GM12878 (cell line): ENCODE measurements around the gene LRRN4. TPM values are rescaled to one million over a fixed set of nuclear protein-coding genes. Genes with fewer than 3 reads are reported as not detected.

Experiments used
- BCL11A ChIP-seq: IDR thresholded peaks from 2 replicates; pipeline ENCODE4 v1.6.1; 2011; ENCODE audit warnings: low read depth, low read length
- CHD1 ChIP-seq: IDR thresholded peaks from 2 replicates; pipeline ENCODE4 v1.6.1; 2012; ENCODE audit warnings: low read depth, low read length, improper control_type of control experiment
- CHD4 ChIP-seq: fragments of 200-600 bp; sonication (generic); IDR thresholded peaks from 2 replicates; pipeline ENCODE4 v1.6.1; 2016; ENCODE audit warnings: mild to moderate bottlenecking
- CREB1 ChIP-seq: IDR thresholded peaks from 2 replicates; pipeline ENCODE4 v1.6.1; 2012; ENCODE audit warnings: low read depth, mild to moderate bottlenecking, inconsistent platforms
- CREM ChIP-seq: IDR thresholded peaks from 2 replicates; pipeline ENCODE4 v1.6.1; 2014; ENCODE audit warnings: antibody characterized with exemption, low read depth
- JUNB ChIP-seq: IDR thresholded peaks from 2 replicates; pipeline ENCODE4 v1.6.1; 2016; ENCODE audit warnings: antibody characterized with exemption, mild to moderate bottlenecking
- NFIC ChIP-seq: IDR thresholded peaks from 2 replicates; pipeline ENCODE4 v1.6.1; 2012; ENCODE audit warnings: low read depth, mild to moderate bottlenecking, inconsistent platforms, low read length, moderate library complexity
- NR2C2 ChIP-seq: IDR thresholded peaks from 2 replicates; pipeline ENCODE4 v1.6.1; 2011; ENCODE audit warnings: borderline replicate concordance, low read depth; ENCODE audit not compliant: control insufficient read depth, insufficient read length
- ZNF217 ChIP-seq: fragments of 450-650 bp; IDR thresholded peaks from 2 replicates; pipeline ENCODE4 v1.6.1; 2017; ENCODE audit warnings: antibody characterized with exemption, mild to moderate bottlenecking
- ZNF24 ChIP-seq: fragments of 450-650 bp; IDR thresholded peaks from 2 replicates; pipeline ENCODE4 v1.6.1; 2017; ENCODE audit warnings: antibody characterized with exemption, mild to moderate bottlenecking
- ZZZ3 ChIP-seq: IDR thresholded peaks from 2 replicates; pipeline ENCODE4 v1.6.1; 2011; ENCODE audit warnings: low read depth; ENCODE audit not compliant: control insufficient read depth, insufficient read length
- polyA plus RNA-seq, 11 experiments: library from polyadenylated mRNA; depleted of rRNA in 4 of 11; unstranded in 6 of 11; stranded (reverse) in 5 of 11; fragments of >200 nt; fragmentation: Nextera tagmentation in 4 of 11; fragmentation: Illumina TruSeq in 1 of 11; extraction: Ambion mirVana in 4 of 11; extraction: Trizol in 1 of 11; gene quantifications; 1 replicate in 1 of 11; 2 replicates in 10 of 11; pipeline versions ENCODE4 v1.2.1 to v1.2.3, GENCODE V29; 2011 to 2016; ENCODE audit warnings: inconsistent platforms in 2 of 11, missing spikeins in 2 of 11, low read depth in 1 of 11
- total RNA-seq, 4 experiments: library from RNA; depleted of rRNA in 3 of 4; stranded (reverse); fragments of >200 nt in 3 of 4; fragmentation: Illumina TruSeq in 1 of 4; extraction: Trizol in 1 of 4; gene quantifications; 2 replicates each; pipeline versions ENCODE4 v1.2.1 to v1.2.3, GENCODE V29; 2013 to 2021
- TF ChIP-seq, protein P1 (sequence below): fragments of 450-650 bp; IDR thresholded peaks from 2 replicates; pipeline ENCODE4 v1.6.1; 2017; ENCODE audit warnings: mild to moderate bottlenecking, moderate library complexity
- TF ChIP-seq, protein P2 (sequence below): fragments of 450-650 bp; formaldehyde crosslinking; IDR thresholded peaks from 2 replicates; pipeline ENCODE4 v1.5.0; 2022; ENCODE audit warnings: mild to moderate bottlenecking, missing genetic modification characterization
- TF ChIP-seq, protein P3 (sequence below): IDR thresholded peaks from 2 replicates; pipeline ENCODE4 v1.6.1; 2012; ENCODE audit warnings: low read depth, low read length, improper control_type of control experiment
- TF ChIP-seq, protein P4 (sequence below), 3 experiments: IDR thresholded peaks in 2 of 3; conservative IDR thresholded peaks in 1 of 3; 2 replicates each; pipeline ENCODE4 v1.5.1; 2011; ENCODE audit warnings: low read depth in 3 of 3, low read length in 3 of 3, mild to moderate bottlenecking in 3 of 3, control low read depth in 2 of 3, moderate library complexity in 2 of 3, inconsistent platforms in 1 of 3, mixed read lengths in 1 of 3; ENCODE audit not compliant: control insufficient read depth in 2 of 3, insufficient read depth in 1 of 3; ENCODE audit errors: extremely low read depth in 1 of 3
- TF ChIP-seq, protein P5 (sequence below): fragments of 450-650 bp; IDR thresholded peaks from 2 replicates; pipeline ENCODE4 v1.6.1; 2017; ENCODE audit warnings: low read depth, mild to moderate bottlenecking, moderate library complexity
- TF ChIP-seq, protein P6 (sequence below): IDR thresholded peaks from 2 replicates; pipeline ENCODE4 v1.6.1; 2011; ENCODE audit warnings: low read depth, low read length, improper control_type of control experiment, borderline replicate concordance

Gene LRRN4
- total and polyA plus RNA-seq, 10 of the 15 experiments (the other 5 are each of a cell fraction or from before 2014, with no cell fraction given): 0.11 TPM; not detected in 9

DNA sequence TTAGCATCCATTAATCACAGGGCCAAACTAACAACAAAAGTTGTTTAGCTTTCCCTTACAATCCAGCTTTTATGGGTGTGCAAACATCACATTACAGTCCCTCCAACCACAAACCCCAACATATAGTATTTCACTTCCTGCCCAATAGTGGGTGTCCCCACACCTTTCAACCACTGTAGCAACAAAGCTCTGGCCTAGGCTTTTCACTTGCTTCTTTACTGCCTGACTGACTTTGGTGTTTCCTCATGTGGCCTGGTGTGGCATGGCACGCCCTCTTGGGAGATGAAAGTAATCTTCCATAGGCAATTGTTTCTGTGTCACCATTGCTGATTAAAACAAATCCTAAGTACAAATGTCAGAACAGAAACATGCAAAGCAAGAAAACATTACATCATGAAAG is 57.1 kb downstream of the LRRN4 start (continued):
- TF ChIP-seq, protein P1, sequence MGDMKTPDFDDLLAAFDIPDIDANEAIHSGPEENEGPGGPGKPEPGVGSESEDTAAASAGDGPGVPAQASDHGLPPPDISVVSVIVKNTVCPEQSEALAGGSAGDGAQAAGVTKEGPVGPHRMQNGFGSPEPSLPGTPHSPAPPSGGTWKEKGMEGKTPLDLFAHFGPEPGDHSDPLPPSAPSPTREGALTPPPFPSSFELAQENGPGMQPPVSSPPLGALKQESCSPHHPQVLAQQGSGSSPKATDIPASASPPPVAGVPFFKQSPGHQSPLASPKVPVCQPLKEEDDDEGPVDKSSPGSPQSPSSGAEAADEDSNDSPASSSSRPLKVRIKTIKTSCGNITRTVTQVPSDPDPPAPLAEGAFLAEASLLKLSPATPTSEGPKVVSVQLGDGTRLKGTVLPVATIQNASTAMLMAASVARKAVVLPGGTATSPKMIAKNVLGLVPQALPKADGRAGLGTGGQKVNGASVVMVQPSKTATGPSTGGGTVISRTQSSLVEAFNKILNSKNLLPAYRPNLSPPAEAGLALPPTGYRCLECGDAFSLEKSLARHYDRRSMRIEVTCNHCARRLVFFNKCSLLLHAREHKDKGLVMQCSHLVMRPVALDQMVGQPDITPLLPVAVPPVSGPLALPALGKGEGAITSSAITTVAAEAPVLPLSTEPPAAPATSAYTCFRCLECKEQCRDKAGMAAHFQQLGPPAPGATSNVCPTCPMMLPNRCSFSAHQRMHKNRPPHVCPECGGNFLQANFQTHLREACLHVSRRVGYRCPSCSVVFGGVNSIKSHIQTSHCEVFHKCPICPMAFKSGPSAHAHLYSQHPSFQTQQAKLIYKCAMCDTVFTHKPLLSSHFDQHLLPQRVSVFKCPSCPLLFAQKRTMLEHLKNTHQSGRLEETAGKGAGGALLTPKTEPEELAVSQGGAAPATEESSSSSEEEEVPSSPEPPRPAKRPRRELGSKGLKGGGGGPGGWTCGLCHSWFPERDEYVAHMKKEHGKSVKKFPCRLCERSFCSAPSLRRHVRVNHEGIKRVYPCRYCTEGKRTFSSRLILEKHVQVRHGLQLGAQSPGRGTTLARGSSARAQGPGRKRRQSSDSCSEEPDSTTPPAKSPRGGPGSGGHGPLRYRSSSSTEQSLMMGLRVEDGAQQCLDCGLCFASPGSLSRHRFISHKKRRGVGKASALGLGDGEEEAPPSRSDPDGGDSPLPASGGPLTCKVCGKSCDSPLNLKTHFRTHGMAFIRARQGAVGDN: no peak
- TF ChIP-seq, protein P2, sequence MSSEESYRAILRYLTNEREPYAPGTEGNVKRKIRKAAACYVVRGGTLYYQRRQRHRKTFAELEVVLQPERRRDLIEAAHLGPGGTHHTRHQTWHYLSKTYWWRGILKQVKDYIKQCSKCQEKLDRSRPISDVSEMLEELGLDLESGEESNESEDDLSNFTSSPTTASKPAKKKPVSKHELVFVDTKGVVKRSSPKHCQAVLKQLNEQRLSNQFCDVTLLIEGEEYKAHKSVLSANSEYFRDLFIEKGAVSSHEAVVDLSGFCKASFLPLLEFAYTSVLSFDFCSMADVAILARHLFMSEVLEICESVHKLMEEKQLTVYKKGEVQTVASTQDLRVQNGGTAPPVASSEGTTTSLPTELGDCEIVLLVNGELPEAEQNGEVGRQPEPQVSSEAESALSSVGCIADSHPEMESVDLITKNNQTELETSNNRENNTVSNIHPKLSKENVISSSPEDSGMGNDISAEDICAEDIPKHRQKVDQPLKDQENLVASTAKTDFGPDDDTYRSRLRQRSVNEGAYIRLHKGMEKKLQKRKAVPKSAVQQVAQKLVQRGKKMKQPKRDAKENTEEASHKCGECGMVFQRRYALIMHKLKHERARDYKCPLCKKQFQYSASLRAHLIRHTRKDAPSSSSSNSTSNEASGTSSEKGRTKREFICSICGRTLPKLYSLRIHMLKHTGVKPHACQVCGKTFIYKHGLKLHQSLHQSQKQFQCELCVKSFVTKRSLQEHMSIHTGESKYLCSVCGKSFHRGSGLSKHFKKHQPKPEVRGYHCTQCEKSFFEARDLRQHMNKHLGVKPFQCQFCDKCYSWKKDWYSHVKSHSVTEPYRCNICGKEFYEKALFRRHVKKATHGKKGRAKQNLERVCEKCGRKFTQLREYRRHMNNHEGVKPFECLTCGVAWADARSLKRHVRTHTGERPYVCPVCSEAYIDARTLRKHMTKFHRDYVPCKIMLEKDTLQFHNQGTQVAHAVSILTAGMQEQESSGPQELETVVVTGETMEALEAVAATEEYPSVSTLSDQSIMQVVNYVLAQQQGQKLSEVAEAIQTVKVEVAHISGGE (CRISPR knock-in tag): no peak
- TF ChIP-seq, protein P3, sequence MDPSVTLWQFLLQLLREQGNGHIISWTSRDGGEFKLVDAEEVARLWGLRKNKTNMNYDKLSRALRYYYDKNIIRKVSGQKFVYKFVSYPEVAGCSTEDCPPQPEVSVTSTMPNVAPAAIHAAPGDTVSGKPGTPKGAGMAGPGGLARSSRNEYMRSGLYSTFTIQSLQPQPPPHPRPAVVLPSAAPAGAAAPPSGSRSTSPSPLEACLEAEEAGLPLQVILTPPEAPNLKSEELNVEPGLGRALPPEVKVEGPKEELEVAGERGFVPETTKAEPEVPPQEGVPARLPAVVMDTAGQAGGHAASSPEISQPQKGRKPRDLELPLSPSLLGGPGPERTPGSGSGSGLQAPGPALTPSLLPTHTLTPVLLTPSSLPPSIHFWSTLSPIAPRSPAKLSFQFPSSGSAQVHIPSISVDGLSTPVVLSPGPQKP: no peak
- TF ChIP-seq JUNB (no peak), BCL11A (0 out of 2 replicates have a peak, but pooled peaks have one; percentile 26), ZNF217 (no peak), ZZZ3 (no peak), CHD4 (no peak), NFIC (peak; percentile 43; the same call in 1 of the 2 replicates), NR2C2 (no peak), CREM (0 out of 2 replicates have a peak, but pooled peaks have one; percentile 8), CHD1 (no peak), CREB1 (0 out of 2 replicates have a peak, but pooled peaks have one; percentile 7), ZNF24 (no peak)
- TF ChIP-seq, protein P4, sequence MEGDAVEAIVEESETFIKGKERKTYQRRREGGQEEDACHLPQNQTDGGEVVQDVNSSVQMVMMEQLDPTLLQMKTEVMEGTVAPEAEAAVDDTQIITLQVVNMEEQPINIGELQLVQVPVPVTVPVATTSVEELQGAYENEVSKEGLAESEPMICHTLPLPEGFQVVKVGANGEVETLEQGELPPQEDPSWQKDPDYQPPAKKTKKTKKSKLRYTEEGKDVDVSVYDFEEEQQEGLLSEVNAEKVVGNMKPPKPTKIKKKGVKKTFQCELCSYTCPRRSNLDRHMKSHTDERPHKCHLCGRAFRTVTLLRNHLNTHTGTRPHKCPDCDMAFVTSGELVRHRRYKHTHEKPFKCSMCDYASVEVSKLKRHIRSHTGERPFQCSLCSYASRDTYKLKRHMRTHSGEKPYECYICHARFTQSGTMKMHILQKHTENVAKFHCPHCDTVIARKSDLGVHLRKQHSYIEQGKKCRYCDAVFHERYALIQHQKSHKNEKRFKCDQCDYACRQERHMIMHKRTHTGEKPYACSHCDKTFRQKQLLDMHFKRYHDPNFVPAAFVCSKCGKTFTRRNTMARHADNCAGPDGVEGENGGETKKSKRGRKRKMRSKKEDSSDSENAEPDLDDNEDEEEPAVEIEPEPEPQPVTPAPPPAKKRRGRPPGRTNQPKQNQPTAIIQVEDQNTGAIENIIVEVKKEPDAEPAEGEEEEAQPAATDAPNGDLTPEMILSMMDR (IDR thresholded peaks at IDR 0.05 in 2 of 3, conservative IDR thresholded peaks at IDR 0.05 in 1 of 3; ENCODE audit: control insufficient read depth in 2 of 3, extremely low read depth in 1 of 3, insufficient read depth in 1 of 3, low read depth in 3 of 3, low read length in 3 of 3): peak in 1 of 3 experiments; percentile 9; a peak in 1 of 6 replicates
- TF ChIP-seq, protein P5, sequence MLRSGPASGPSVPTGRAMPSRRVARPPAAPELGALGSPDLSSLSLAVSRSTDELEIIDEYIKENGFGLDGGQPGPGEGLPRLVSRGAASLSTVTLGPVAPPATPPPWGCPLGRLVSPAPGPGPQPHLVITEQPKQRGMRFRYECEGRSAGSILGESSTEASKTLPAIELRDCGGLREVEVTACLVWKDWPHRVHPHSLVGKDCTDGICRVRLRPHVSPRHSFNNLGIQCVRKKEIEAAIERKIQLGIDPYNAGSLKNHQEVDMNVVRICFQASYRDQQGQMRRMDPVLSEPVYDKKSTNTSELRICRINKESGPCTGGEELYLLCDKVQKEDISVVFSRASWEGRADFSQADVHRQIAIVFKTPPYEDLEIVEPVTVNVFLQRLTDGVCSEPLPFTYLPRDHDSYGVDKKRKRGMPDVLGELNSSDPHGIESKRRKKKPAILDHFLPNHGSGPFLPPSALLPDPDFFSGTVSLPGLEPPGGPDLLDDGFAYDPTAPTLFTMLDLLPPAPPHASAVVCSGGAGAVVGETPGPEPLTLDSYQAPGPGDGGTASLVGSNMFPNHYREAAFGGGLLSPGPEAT: peak; percentile 44; the same call in 1 of the 2 replicates
- TF ChIP-seq, protein P6, sequence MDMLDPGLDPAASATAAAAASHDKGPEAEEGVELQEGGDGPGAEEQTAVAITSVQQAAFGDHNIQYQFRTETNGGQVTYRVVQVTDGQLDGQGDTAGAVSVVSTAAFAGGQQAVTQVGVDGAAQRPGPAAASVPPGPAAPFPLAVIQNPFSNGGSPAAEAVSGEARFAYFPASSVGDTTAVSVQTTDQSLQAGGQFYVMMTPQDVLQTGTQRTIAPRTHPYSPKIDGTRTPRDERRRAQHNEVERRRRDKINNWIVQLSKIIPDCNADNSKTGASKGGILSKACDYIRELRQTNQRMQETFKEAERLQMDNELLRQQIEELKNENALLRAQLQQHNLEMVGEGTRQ: no peak
